ENCODE results near the gene GNAZ.

DNA sequence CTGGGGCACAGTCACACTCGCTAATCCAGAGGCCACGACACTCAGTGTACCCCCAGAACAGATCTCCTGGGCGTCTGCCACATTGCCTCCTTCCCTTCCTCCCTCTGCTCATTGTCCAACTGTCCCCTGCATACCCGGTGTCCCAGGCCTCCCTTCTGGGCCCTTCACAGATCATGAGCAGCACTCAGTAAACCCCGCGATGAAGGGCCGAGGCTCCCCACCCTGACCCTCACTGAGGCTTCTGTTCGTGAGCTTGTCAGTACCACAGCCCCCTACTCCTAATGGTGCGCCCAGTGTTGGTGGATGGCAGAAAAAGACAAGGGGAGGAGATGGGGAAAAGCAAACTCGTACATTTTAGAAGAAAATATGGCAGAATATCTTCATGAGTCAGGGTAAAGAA is 58.8 kb downstream of the GNAZ start:
- no peak for TF ChIP-seq POLR2A (IDR thresholded peaks at IDR 0.05)
- TF ChIP-seq, protein P1, sequence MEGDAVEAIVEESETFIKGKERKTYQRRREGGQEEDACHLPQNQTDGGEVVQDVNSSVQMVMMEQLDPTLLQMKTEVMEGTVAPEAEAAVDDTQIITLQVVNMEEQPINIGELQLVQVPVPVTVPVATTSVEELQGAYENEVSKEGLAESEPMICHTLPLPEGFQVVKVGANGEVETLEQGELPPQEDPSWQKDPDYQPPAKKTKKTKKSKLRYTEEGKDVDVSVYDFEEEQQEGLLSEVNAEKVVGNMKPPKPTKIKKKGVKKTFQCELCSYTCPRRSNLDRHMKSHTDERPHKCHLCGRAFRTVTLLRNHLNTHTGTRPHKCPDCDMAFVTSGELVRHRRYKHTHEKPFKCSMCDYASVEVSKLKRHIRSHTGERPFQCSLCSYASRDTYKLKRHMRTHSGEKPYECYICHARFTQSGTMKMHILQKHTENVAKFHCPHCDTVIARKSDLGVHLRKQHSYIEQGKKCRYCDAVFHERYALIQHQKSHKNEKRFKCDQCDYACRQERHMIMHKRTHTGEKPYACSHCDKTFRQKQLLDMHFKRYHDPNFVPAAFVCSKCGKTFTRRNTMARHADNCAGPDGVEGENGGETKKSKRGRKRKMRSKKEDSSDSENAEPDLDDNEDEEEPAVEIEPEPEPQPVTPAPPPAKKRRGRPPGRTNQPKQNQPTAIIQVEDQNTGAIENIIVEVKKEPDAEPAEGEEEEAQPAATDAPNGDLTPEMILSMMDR (IDR thresholded peaks at IDR 0.05): no peak
